HG03135 (cell line): ENCODE measurements around the gene PRKAG2.
"Not testable (repeated sequence)": the region's sequence is repeated elsewhere in the genome, so short reads cannot be mapped to it uniquely, and the experiment has no call there.

ENCODE experiments used
- ATAC-seq: cut with Tn5 transposase; IDR thresholded peaks from one replicate; pipeline ENCODE4 v1.9.1; 2021; ENCODE audit warnings: mild to moderate bottlenecking, moderate library complexity; ENCODE audit not compliant: unreplicated experiment

Gene PRKAG2

DNA sequence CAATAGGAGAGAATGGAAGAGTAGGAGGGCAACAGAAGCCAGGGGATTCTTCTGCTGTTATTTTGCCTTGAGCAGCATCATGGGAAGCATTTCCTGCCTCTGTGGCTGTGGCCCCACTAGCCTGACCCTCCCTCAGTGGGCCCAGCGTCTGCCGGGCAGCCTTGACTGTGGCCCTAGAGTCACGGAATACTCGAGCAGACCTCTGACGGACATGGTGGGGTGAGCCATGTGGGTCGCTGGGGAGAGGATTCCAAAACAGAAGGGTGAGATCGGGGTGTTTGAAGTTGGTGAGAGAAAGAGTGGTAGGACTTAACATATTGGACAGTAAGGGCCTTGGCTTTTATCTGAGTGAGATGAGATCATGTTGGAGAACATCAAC is 8.3 kb upstream of the PRKAG2 start:
- no peak for ATAC-seq

DNA sequence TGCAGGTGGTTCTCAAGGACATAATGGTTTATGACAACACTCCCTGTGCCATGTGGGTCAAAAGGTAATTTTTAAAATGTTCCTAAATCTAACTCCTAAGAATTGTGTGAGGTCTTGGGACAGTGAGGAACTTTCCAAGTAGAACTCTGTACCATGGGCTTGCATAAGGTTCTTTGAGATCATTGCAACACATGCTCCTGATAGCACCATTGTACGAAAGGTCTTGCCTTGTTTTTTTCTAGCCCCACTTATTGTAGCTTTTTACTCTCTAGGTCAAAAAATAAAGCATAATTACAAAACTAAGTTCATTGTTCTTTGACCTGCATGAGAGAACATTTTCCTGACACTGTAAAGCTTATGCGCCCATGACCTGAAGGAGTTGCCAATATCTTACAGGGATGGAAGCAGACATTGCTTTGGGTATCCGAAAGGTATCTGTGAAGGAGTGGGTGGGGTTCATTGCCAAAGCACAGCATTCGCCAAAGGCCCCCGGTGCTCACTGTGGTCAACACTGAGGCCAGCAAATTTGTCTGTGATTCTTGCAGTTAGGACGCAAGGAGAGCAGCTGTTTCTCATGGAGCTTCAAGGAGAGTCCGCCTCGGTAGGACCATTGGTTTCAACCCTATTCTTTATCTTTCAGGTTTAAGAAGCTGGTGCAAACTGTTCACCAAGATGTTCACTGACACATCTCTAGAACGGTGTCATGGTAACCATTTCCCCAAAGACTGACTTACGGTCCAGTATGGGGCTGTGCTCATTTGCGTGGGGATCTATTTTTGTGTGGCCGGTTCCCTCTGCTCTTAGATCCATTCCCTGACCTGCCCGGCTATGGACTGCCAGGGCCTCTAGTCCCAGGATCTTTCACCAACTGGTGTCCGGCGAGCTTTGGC is 7.6 kb upstream of the PRKAG2 start:
- ATAC-seq: no peak

DNA sequence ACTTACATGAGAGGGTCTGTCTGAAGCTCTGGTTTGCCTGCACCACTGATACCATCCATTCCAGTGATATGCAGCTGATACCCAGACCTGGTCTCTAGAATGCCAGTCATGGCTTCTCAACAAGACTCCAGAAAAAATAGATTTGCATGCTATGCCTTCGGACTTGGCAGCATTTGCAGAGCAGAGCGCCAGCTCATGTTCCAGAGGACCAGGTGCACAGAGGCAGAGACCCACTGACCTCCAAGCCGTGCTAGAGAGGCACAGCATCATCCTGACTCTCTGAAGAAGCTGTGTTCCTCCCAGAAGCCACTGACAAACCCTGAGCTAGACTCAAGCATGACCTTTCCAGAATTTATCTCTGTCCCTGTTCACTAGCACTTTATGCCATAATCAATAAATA is 6.9 kb upstream of the PRKAG2 start:
- no peak for ATAC-seq

DNA sequence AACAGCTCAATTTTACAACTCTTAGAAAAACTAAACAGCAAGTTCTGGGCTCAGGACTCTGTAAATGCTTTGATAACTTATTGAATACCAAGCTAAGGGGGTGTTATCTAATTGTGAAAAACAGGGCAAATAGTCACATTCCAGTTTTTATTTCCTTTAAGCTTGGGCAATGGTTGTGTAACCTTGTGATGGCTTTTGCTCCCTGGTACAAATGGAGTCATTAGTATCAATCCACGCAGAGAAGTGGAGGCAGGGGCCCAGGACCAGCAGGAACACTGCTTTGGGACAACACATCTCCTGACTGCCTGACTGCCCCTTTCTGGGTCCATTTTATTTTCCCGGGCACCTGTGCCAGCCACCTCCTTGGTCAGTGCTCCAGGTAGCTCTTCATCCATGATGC is 5.8 kb upstream of the PRKAG2 start:
- ATAC-seq: no peak

DNA sequence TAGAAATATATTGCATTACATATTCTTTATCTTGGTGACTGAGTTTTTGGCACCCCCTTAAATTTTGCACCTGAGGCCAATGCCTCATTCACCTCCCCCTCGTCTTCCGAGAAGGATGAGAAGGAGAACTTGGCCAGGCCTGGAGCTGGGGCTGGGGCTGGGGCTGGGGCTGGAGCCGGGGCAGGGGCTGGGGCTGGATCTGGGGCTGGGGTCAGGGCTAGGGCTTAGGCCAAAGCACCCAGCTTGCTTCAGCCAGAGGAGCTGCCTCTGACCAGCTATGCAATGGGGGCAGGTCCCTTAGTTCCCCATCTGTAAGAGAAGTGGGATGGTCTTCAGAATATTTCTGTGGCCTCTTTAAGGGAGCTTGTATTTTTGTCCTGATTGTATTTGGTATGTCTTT is 3.8 kb upstream of the PRKAG2 start:
- no peak for ATAC-seq

DNA sequence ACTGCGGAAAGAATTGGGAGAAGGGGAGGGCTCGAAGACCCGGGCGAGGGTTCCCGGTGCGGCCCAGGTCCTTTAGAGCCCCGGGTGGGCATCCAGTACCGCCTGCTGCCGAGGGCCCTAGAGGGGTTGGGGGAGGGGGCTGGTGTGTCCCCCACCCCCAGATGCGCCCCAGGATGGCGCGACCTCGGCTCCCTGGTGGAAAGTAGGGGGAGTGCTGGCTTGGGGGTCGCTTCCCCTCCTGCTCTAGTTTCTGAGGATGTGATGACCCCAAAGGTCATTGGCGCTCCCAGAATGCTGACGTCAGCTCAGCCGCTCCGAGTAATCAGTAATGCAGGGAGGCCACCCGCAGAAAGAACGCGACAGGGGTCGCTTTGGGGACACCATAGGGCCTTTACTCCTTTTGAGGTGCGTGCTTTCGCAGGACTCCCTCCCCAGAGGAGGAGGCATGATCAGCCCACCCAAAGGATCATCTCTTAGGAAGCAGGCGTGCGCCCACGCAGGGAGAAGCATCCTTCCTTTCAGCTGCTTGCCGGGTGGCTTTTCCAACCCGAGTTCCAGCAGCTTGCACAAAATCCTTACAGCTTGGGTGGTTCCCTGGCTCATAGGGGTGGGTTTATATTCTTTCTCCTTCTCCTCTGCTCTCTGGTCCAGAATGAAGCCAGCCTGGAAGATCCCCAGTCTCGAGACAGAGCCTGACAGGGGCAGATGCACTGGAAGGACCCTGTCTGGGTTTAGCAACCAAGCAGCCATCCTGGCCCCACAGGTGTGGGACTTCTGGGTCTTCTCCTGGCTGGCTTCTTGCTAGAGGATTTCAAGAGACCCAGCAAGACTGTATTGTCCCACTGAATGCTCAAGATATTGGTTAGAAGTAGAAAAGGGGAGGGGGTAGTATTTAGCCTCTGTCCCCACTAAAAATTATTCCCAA is 1.3 kb upstream of the PRKAG2 start:
- no peak for ATAC-seq

DNA sequence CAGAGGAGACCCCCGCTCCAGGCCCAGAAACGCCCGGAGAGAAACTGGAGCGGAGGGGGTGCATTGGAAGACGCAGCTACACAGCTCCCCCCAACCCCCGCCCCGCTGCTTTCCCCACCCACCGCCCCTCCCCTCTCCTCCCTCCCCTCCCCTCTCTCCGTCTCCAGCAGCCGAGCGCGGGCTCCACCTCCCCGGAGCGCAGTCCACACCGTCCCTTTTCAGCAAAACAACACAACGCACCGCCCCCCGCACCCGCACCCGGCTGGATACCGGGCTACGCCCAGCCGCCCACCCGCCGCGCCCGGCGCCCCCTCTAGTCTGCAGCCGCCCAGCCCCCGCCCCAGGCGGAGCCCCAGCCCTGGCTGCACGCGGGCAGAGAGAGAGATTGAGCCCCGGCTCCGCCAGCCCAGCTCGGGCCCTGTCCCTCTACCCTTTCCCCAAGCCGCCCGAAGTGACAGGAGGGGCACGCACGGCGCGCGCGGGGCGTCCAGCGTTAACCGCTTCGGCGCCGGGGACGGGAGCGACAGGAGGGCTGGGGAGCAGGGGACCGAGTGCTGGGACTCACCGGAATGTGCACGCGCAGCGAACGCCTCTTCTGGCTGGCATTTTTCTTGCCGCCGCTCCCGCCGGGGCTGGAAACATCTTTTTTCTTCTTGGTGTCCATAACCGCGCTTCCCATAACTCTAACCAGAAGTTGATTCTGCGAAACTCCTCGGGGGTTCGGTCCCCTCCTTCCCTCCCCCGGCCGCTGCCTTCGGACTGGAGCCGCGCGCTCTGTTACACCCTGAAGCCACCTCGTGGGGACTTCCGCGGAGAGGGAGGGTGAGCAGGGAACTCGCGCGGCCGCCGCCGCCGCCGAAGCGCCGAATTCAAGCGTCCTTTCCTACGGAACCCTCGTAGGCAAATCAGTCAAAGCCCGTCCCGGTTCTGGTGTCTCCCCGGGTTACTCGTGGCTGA is 695 bp downstream of the PRKAG2 start:
- ATAC-seq: no peak

DNA sequence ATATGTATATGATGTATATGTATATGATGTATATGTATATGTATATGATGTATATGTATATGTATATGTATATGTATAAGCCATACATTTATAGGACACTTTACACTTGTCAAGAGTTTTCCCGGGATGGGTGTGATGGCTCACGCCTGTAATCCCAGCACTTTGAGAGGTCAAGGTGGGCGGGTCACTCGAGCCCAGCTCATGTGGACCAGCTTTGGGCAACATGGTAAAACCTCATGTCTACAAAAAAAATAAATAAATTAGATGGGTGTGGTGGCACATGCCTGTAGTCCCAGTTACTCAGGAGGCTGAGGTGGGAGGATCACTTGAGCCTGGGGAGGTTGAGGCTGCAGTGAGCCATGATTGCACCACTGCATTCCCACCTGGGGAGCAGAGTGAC is 2.4 kb downstream of the PRKAG2 start:
- not testable (repeated sequence) for ATAC-seq

DNA sequence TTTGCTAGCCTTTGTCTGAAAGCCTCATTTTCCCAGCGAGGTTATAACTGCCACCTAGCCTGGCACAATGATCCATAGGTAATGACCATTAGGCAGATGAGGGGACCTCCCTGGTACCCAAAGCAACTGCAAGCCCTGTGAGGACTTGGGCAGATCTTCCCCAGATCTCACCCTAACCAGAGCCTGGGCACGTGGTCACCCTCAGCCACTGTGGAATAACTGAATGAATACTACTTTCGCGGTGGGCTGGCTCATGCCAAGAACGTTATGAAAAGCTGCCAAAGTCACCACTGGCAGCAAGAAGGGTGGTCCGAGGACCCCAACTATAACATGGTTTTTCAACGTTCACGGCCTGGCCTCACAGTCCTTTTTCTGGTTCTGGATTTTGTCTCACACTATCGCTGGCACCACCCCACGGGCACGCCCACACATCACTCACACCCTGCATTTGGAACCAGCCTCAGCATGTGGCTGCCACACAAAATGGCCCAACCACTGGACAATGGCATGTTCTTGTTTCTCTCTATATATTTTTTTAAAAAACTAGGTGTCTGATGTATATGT is 3.4 kb downstream of the PRKAG2 start:
- no peak for ATAC-seq

DNA sequence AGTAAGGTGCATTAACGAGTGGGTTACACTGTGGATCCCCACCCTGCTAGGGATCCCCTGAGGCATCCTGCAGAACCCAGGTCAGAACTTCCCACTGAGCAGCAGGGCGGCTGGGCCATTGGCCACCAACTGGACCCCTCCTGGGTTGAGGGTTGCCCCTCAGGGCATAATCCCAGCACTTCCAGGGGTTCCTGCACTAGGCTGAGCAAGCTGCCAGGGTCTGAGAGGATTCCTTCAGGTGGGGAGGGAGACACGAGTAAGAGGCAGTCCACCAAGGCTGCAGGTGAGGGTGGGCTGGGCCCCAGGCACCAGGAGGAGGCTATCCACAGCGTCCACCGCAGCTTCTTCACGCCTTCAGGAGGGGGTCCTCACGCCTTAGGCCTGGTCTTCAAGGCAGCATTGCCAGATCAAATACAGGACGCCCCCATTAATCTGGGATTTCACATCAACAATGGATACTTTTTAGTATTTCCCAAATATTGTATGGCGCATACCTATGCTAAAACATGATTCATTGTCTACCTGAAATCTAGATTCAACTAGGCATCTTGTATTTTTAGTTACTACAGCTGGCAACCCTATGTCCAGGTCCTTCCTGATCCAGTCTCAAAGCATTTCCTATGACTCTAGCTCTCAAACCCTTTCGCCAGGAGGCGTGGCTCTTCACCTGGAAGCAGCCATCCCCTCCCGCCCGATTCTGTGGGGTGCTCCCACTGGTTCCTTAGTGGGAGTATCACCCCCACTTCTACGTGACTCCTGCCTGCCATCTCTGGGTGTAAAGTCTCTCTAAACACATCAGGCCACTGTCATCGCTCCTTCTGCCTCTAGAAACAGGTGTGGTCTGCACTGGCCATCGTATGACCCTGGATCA is 4.1 kb downstream of the PRKAG2 start:
- no peak for ATAC-seq

DNA sequence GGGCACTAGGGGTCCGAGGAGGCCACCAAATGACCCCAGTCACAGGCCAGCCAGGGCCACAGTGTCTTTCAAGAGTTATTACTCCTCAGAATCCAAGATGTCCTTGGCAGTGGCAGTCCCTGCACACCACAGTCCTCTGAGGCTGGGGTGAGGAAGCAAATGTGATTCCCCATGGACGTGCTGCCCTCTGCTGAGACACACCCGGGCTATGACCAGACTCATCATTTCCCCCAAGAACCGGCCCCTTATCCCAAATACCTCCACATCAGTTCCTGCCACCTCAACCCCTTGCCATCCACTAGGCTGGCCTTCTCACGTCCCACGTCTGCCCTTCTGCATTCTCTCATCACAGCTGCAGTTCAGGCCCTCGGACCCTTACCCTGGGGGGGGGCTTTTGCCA is 5.0 kb downstream of the PRKAG2 start:
- ATAC-seq: no peak

DNA sequence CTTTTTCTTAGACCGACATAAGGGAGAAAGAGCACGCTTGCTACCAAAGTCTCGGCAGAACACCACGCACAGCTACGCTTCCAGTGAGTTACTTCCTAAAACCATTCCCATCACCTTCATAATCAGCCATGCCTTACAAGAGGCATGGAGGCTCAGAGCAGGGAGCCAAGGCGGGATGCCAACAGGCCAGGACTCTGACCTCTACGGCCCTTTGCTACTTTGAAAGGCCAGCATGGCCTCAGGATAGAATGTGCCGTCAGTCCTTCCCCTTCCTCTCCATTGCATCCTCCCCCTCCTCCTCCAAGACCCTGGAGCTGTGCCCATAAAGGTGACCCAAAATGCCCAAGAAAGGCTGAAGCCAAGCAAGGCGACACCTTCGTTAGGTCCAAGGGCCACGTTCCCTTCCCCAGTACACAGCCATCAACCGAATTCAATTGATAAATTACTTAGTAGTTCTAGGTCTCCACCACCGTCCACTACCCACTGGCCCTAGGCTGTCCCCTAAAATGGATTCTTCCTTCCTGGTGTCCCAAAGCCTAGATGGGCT is 5.7 kb downstream of the PRKAG2 start:
- no peak for ATAC-seq

DNA sequence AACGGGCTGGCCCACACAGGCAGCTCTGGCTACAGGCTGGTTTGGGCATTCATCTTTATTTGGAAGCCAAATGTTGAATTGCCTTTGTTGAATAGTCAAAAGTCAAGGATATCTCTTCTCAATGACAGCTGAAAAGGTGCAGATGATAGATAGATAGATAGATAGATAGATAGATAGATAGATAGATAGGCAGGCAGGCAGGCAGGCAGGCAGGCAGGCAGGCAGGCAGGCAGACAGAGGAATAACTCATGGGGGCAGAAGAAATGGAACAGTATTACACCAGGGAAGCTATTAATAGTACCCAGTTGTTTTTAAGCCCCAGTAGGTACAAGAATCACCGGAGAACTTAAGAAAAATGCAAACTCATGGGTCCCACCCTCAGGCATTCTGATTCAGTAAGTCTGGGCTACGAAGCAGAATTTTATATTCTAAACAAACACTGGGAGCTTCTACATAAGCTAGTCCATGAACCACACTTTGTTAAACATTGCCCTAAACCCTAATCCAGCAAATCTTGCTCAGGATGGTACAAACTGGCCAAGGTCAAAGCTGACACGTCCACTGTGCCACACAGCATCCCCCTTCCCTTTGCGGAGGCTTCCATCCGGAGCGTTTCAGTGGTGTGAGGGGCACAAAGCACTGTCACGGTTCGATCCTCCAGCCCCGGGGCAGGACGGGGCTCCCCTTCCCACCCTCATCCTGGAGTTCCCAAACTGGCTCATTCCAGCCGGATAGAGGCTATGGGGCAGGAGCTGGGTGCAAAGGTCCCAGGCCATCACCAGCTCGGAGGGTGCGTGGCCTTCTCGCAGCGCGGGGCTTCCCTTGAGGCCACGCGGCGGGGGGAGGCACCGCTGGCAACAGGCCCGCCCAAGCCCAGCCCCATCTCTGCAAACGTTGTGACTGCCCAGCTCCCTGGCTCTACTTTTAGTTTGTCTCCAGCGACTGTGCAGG is 6.7 kb downstream of the PRKAG2 start:
- ATAC-seq: no peak

DNA sequence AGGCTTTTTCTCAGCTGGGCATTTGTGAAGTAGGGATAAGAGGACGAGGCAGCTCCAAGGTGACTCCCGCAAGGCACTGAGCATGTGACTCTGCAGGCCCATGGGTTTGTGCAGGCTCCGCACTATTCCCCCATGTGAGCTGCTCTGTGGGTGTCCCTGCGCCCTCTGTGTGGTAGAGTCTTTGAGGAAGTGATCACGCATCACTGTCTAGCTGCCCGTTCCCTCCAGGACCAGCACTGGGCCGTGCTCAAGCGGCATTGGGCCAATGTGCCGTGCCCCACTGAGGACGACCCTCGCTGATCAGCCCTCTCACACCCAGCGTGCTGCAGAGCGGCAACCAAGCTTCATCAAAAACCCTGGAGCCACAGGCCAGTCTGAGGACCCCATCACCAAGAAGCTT is 7.5 kb downstream of the PRKAG2 start:
- ATAC-seq: no peak

DNA sequence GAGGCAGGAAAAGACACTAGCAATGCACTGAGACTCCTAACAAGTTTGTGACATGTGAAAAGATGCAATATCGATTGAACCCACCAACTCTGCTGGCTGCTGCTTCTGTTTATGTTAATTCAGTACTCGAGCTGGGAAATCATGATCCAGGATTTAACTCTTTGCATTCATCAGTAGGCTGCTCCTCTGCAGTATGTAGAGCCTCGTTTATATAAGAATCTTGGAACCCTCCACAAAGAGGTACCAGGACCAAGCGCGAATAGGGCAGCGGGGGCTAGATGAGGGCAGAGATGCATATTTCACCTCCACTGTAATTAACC is 7.8 kb downstream of the PRKAG2 start:
- no peak for ATAC-seq

DNA sequence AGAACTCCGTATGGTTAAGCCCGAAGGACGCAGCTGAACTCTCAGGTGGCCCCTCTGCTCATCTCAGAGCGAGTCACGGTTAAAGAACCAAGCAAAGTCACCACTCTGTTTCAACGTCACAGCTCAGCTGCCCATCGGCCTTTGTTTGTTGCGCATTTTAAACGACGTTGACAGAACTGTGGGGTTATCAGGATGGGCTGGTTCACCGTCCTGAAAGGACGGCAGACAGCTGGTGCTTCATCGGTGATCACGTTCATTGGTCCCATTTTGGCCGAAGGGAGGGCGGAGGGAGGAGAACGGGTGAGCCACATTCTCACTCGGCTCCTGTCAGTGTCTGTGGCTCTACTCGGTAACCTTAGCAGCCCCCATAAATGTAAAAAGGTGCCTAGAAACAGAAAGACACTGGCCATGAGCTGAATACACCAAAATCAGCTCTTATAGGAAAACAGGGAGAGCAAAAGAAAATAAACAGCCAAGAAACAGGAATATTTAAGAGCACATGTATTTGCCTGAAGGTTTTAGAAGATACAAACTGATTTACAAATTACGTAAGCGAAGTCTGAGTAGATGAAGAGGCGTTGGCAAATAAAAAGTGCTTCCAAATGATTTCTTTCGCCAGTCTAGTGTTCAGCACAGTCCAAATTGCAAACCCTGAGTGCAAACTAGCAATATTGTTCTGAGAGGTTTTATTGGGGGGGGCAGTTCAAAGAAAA is 8.4 kb downstream of the PRKAG2 start:
- ATAC-seq: no peak

DNA sequence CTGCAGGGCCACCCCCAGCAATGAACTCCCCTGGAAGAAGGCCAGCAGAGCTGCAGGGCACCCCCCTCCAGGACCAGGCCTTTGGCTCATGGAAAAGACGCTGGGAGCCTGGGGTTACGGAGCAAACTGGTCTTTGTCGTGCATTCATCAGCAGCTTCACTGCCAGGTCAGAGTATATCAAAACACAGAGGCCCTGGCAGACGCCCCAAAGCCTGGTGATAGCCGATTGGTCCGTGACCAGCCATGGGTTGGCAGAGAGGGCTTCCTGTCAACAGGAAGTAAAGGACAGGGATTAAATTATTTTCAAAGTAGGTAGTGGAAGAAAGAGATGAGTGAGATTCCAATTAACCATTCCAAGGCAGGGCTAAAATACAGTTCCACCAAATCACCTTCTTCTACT is 9.0 kb downstream of the PRKAG2 start:
- ATAC-seq: no peak
